Activated T-helper 1 cell treated with anti-CD3 and anti-CD28 coated beads, Interleukin-2, amount 50 U/mL, for 16 hours (primary cell): Measurements from ENCODE around the gene TRMT112.

Experiments used
- DNase-seq, 2 donors: peaks; one replicate each; pipeline ENCODE4 v3.0.0-alpha.2; 2020; ENCODE audit warnings: low read depth in 1 of 2, low spot score in 1 of 2

TRMT112 gene

GRCh38 chr11:64317325-64317960 lies at the start of gene TRMT112:
TSS of gene TRMT112 (minus strand) at chr11:64317559. CDS start at chr11:64317526, 33 bp downstream.
- DNase-seq: peak; percentile 92 to 93

GRCh38 chr11:64366751-64367150 lies 49.4 kb upstream of the TRMT112 start:
- no peak for DNase-seq

- DNase-seq: no peak
These were observed 47.6 kb upstream of the TRMT112 start for GRCh38 chr11:64364911-64365310.

- DNase-seq: no peak
These were observed 47.1 kb upstream of the TRMT112 start for GRCh38 chr11:64364435-64364834.

- DNase-seq: no peak
These were observed 45.0 kb upstream of the TRMT112 start for GRCh38 chr11:64362339-64362738.

GRCh38 chr11:64361659-64362058 lies 44.3 kb upstream of the TRMT112 start:
- DNase-seq: no peak

- DNase-seq: no peak
These were observed 43.1 kb upstream of the TRMT112 start for GRCh38 chr11:64360448-64360921.

GRCh38 chr11:64359712-64360445 lies 42.5 kb upstream of the TRMT112 start:
- DNase-seq: no peak

- DNase-seq: no peak
These were observed 41.8 kb upstream of the TRMT112 start, which contains the start of gene RPS6KA4 for GRCh38 chr11:64358907-64359711. TSS of gene RPS6KA4 (plus strand) at chr11:64359162. CDS start at chr11:64359236, 74 bp downstream.

- no peak for DNase-seq
These were observed 41.2 kb upstream of the TRMT112 start for GRCh38 chr11:64358536-64358906.

- DNase-seq: no peak
These were observed 40.7 kb upstream of the TRMT112 start for GRCh38 chr11:64357904-64358535.

- no peak for DNase-seq
These were observed 40.1 kb upstream of the TRMT112 start for GRCh38 chr11:64357446-64357845.

- no peak for DNase-seq
These were observed 39.4 kb upstream of the TRMT112 start for GRCh38 chr11:64356498-64357411.

GRCh38 chr11:64355078-64355940 lies 38.0 kb upstream of the TRMT112 start:
- DNase-seq: no peak

GRCh38 chr11:64353715-64354506 lies 36.6 kb upstream of the TRMT112 start:
- no peak for DNase-seq

- no peak for DNase-seq
These were observed 35.8 kb upstream of the TRMT112 start for GRCh38 chr11:64352995-64353714.

- DNase-seq: no peak
These were observed 35.0 kb upstream of the TRMT112 start for GRCh38 chr11:64352099-64352994.
